ENCODE data around the gene ZNF740.
"Not testable (repeated sequence)": the region's sequence is repeated elsewhere in the genome, so short reads cannot be mapped to it uniquely, and the experiment has no call there.

ZNF740 gene

DNA sequence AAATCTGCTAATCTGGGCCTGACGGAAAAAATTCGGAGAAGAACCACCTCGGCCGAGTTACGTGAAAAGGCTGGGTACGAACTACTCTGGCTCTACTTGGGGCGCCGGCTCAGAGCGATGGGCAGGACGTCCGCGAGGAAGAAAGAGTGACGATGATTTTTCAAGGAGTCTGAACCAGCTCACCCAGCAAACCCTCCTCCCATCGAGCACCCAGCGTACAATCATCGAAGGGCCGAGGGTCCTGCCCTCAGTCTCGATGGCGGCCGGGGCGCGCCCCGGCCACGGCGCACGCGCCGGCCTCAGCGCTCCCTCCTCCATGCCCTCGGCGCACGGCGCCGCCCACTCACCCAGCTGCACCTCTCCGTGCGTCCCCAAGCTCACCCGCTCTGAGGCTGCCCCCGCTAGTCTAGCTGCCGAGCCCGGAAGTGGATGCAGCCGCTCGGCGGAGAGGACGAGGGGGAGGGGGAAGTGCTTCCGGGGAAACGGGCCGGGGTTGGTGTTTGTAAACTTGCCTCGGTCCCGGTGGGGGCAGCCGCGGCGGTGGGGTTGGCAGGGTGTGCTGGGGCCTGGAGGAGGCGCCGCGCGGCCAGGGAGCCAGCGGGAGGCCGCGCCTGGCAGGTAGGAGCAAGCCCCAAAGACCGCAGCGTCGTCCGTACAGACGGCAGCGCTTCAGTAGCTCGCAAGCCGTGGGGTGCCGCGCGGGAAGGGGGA lies at the start of gene ZNF740, which contains the start of gene CSAD:
TSS of gene ZNF740 (plus strand) at position 503 of the 711 bp plus-strand sequence. CDS start 1,262 bp downstream, outside the sequence.
TSS of gene CSAD (minus strand) at position 706 of the 711 bp plus-strand sequence. CDS start 7,455 bp downstream, outside the sequence.
- peak; percentile 95 for DNase-seq

- DNase-seq, result no peak
These were observed 48.7 kb upstream of the ZNF740 start for GRCh38 chr12:53131844-53132243.

GRCh38 chr12:53133722-53134121 lies 46.8 kb upstream of the ZNF740 start:
- no peak for DNase-seq

DNA sequence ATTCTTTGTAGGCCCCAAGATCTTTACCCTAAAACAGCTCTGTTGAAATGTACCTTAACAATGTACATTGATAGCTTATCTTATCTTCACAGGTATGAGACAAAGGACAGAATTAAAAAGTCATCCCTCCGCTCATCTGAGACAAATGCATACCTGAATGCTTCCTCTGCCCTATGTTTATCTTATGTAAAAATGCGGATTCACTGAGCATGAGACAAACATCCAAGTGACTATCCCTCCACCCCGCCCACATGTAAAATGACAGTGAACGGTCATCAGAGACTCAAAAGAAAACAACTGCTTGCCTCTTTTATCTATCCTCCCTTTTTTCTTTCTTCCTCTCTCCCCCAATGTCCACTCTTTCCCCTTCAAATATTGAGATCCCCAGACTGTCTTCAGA lies 37.2 kb upstream of the ZNF740 start:
- DNase-seq, result no peak

- DNase-seq, result no peak
These were observed 34.9 kb upstream of the ZNF740 start for GRCh38 chr12:53145383-53146260.

DNA sequence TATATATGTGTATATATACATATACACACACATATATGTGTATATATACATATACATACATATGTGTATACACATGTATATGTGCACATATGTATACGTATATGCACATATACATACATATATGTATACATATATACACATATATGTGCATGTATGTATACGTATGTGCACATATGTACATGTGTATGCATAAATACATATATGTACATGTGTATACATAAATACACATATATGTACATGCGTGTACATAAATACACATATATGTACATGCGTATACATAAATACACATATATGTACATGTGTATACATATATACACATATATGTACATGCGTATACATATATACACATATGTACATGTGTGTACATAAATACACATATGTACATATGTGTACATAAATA lies 33.3 kb upstream of the ZNF740 start:
- DNase-seq, result no peak

DNA sequence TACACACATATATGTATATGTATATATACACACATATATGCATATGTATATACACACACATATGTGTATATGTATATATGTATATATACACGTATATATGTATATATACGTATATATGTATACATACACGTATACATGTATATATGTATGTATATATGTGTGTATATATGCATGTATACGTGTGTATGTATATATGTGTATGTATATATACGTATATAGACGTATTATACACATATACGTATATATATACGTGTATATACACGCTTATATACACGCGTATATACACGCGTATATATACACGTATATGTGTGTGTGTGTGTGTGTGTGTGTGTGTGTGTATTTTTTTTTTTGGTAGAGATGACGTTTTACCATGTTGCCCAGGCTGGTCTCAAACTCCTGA lies 32.9 kb upstream of the ZNF740 start:
- no peak for DNase-seq

GRCh38 chr12:53151039-53151438 lies 29.5 kb upstream of the ZNF740 start:
- DNase-seq, result no peak

DNA sequence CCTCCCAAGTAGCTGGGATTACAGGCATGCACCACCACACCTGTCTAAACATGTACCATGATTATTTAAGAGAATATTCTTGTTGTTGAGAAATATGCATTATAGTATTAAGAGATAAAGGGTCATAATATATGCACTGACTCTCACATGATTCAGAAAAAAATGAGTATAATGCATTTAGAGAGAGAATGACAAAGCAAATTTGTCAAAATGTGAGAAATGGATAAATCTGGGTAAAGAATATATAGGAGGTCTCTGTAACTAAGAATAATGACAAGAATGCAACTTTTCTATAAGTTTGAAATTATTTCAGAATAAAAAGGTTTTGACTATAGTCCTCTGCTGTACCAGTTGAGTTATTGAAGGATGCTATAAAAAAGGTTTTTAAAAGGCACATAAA lies 28.1 kb upstream of the ZNF740 start:
- no peak for DNase-seq

- peak; percentile 74 for DNase-seq
These were observed 21.2 kb upstream of the ZNF740 start for GRCh38 chr12:53159195-53159839.

DNA sequence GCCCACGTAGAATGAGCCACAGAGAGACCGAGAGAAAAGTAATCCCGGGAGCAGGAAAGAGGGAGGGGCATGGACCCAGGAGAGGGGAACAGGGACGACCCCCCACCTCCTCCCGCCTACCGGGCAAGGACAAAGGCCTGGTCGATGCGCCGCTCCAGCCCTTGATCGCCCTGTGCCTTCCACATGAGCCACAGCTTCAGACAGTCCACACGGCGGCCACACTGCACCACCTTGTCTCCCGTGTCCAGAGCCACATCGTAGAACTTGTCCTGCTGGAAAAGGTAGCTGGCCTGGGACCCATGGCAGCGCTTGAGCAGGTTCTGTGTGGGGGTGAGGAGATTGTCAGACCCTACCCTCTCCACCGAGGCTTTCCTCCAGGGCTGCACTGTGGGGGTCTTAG lies 20.5 kb upstream of the ZNF740 start:
- DNase-seq, result no peak

DNA sequence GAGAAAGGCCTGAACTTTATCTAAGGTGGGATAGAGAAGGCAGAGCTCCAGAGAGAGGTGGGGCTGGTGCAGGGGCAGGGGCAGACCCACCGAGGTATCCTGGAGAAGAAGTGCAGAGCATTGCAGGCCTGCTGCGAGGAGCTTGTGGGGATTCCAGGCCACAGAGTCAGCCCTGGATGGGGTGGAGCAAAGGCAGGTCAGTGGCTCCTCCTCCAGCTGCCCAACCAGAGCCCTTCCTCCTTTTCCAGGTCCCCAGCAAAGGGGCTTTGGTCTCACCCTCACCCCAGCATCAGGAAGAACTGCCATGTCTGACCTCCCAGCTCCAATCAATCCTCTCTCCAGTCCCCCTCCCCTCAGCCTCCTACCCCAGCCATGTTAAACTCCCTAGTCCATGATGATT lies 19.8 kb upstream of the ZNF740 start:
- no peak for DNase-seq

GRCh38 chr12:53161119-53161911 lies 19.2 kb upstream of the ZNF740 start:
- DNase-seq, result no peak

- DNase-seq, result not testable (repeated sequence)
These were observed 17.5 kb upstream of the ZNF740 start for GRCh38 chr12:53163008-53163407.

DNA sequence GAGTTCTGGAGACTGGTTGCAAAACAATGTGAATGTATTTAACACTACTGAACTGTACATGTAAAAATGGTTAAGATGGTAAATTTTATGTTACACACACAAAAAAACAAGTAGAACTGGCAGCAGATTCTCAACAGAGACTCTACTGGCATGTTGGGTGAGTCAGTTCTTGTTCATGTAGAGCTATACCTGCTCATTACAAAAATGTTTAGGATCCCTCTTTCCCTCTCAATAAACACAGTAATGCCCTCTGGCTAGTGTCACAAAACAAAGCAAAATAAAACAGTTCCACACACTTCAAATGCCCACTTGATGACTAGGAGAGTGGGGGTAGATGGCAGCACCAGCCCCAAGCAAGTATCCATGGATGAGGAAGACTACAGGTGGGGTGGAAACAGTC lies 13.7 kb upstream of the ZNF740 start:
- no peak for DNase-seq

- no peak for DNase-seq
These were observed 10.9 kb upstream of the ZNF740 start for GRCh38 chr12:53169644-53170043.

DNA sequence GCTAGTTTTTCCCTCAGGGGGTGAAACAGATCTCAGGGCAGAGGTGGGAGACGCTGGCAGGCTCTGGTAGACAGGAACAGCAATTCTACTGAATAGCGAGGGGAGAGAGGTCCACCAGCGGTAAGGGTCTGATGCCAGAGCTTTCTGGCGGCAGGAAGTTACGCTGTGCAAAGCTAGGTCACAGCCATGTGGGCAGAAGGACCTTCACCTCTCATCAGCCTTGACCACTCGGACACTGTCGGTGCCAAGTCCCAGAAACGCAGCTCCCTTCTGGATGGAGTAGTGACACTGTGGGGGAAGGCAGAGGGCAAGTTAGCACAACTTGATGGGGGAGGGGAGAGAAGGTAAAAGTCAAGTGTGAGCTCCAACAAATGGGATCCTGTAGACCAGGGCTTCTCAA lies 10.3 kb upstream of the ZNF740 start:
- no peak for DNase-seq

- no peak for DNase-seq
These were observed 9.4 kb upstream of the ZNF740 start for GRCh38 chr12:53170876-53171724.

GRCh38 chr12:53171725-53172329 lies 8.7 kb upstream of the ZNF740 start:
- DNase-seq, result no peak

DNA sequence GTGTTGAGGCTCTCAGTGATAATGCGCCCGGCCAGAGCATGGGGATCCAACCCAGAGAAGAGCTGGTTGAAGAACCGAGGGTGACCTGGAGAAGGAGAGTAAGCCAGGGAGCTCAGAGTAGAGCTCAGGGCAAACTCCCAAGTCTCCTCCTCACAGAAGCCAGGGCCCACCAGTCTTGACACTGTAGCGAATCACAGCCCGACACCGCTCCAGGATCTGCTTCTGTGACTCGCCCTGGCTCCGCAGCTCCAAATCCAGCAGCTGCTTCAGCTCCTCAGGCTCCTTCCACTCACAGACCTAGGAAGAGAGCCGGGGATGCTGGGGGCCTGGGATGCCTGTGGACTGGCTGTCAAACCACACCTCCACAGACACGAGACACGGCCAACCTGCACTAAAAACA lies 8.2 kb upstream of the ZNF740 start:
- no peak for DNase-seq

- no peak for DNase-seq
These were observed 7.3 kb upstream of the ZNF740 start for GRCh38 chr12:53173085-53173715.

Measured in NK-92 treated with Interleukin-12 subunit alpha and Interleukin-12 subunit beta, amount 100 ng/mL, for 24 hours (cell line).